Nucleus accumbens (tissue), 56 donors: Measurements from ENCODE around the gene CHST12.

Experiments
- DNase-seq, 56 donors: peaks; one replicate each; lab custom pipeline; 2025; lab: John Stamatoyannopoulos, UW

CHST12 gene

DNA sequence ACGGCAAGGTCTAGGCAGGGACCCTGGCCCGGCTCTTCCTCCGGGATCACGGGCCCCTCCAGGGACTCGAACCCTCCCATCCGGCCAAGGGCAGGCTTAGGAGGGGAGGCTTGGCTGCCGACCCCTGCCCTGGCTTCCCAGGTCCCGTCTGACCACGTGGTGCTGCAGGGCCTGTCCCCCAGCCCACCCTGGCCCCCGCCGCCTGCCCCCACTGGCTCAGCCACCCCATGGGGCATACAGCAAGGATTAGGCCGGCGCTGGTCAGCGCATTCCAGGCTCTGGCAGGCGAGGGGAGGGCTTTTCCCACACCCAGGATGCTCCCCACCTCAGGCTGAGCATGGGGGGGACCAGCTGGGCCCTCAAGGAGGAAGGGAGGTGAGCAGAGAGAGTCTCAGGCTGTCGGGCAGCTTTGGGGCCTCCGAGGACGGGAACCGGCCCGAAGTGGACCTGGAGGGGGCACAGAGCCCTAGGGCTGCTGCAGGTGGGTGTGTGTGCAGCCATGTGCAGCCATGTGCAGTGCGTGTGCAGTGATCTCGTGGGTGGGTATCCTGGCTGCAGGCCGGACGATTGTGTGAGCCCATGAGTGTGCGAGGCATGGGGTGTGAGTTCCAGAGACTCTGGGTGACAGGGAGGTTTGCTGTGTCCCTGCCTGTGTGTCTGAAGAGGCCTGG is 73.5 kb downstream of the CHST12 start:
- DNase-seq, result no peak

DNA sequence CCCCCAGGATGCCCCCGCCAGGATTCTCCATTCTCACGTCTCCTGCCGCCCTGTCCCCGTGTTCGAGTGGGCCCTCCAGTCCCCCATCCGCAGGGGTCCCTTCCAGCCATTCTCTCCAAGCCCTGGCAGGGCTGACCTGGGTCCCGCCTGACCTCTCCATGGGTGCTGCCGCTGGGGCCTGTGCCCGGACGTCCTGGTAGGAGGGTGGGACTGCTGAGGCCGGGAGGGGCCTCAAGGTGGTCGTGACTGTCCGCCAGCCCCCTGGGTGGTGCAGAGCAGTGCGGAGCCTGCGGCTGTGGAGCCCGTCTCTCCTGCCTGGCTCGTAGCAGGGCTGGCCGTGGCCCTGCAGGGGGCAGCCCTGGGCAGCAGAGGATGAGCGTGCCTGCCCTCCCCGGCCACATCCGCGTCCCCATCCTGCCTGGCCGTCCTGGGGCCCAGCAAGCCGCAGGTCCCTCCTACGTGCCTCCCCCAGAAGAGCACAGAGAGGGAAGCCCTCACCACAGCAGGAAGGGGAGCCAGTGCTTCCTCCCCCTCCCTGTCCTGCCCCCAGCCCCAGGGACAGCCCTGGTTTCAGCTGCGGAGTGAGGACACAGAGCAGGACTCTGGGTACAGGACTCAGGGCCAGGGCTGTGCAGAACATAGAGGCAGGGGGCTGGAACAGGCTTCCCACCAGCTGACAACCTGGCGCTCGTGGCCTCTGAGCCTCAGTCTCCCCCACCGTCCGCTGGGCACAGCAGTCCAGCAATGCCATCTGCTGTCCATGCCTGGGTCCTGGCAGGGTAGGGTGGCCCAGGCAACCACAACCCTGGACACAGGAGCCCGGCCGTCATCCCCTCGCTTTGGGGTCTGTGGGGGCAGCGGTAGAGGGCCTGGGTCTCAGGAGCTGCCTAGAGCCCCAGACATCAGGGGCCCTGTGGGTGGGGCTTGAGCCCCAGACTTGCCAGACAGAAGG is 74.3 kb downstream of the CHST12 start:
- peak in 27 of 56 donors; percentile 7 to 73 (median 30) for DNase-seq

DNA sequence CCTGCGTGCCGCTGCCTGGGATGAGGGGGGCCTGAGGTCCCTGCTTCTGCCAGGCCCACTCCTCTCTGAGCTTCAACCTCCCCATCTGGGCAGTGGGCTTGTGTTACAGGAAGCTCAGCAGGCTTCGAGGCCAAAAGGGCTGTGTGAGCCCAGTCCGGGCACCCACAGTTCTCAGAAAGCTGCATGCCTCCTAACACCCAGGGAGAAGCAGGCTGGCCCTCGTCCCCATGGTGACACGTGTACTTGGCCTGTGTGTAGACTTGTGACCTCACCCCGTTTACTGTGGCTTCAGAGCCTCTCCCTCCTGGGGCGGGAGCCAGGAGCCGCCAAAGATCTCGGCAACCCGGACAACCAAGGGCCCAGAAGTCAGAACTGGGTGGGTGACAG is 75.0 kb downstream of the CHST12 start:
- DNase-seq, result peak in 12 of 56 donors; percentile 8 to 46 (median 20)

DNA sequence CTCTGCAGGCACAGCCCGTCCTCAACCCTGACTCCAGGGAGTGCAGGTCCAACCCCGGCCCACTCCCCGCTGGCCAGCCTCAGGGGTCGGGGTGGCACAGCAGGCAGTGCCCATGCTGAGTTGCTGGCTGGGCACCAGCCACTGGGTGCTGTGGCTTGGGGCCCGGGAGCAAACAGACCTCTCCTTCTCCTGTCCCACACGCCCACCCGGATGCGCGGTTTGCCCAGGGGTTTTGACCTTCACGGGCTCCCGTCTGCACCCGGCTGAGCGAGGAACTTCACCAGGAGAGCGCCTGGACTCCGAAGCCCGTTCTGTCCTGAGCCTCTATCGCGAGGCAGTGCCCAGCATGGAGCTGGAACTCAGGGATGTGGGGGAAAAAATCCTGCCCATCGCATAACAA is 75.4 kb downstream of the CHST12 start:
- no peak for DNase-seq

DNA sequence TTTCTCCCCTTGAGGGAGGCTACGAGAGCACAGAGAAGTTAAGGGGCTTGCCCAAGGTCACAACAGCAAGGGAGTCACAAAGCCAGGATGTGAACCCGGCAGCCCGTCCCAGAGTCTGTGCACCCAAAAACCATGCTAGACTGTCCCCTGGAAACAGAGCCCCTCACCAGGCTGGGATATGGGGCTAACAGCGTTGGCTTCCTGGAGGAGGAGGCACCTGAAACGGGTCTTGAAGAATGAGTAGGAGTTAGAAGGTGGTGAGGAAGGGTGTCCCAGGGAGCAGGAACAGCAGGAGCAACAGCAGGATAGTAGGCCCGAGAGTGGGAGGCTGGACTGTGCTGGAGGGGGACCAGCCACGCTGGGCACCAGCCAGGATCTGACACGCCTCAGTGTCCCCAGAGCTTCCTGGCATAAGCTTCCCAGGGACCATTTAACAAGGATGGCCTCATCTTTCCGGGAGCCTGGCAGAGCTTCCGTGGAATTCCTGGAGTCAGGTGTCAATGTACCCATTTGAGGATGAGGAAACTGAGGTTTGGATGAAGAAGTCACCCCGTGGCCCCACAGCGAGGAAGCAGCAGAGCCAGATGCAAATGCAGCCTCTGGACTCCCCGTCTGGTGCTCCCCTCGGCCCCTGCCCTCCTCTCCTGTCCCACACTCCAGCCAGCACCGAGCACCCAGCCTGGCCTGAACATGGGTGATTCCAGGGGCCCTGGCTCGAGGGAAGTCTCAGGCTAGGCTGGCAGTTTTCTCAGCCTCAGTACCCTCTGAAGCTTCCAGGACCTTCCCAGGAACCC is 76.1 kb downstream of the CHST12 start:
- DNase-seq, result no peak

DNA sequence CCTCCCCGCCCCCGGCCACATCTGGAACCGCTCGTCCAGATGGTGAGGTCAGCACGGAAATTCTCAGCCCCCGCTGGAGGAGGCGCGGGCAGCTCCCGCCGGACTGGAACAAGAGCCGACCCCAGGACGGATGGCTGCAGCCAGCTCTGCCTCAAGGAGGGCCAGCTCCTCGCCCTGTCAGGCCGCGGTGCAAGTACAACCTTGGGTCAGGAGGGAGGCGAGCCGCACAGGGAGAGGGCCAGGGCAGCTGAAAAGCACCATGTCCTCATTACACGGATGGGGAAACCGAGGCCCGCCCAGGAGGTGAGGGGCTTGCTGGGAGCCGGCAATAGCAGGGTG is 76.6 kb downstream of the CHST12 start:
- no peak for DNase-seq

DNA sequence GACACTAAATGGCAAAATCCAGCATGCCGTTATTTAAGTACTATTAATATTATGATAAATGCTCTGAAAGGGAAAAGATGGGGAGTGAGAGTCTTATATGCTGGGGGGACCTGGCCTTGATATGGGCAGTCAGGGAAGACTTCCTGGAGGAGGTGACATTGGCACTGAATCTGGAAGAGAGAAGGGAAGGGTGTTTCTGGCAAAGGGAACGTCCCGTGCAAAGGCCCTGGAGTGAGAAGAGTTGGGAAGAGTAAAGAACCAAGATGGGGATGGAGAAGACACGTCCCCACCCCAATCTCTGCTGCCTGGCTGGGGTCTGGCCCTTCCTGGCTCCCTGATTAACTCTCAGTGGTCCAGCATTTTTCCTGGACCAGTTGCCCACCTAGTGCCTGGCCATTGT is 77.8 kb downstream of the CHST12 start:
- no peak for DNase-seq

DNA sequence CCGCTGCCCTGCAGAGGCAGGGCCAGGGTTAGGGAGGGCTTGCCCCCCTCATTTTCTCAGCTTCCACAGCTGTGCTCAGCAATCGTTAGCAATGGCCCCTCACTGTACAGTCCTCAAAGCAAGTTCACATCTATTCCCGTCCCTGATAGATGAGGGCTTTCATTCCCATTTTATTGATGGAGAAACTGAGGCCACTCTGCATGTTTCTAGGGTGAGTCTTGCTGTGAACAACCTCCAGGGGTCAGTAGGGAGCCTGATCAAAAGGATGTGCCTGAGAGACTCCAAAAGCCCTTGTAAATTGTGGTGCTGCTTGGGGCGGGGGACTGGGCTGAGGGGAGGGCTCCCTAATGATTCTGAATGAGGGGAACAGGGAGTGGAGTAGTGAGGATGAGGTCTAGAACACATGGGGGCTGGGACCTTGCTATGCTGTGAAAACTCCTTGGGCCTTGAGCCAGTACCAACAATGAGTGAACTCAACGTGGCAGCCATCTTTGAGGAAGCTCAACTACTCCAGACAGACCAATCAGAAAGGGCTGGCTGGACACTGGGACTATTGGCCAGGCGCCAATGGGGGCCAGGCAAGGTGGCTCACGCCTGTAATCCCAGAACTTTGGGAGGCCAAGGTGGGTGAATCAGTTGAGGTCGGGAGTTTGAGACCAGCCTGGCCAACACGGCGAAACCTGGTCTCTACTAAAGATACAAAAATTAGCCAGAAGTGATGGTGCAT is 79.5 kb downstream of the CHST12 start:
- DNase-seq, result no peak

DNA sequence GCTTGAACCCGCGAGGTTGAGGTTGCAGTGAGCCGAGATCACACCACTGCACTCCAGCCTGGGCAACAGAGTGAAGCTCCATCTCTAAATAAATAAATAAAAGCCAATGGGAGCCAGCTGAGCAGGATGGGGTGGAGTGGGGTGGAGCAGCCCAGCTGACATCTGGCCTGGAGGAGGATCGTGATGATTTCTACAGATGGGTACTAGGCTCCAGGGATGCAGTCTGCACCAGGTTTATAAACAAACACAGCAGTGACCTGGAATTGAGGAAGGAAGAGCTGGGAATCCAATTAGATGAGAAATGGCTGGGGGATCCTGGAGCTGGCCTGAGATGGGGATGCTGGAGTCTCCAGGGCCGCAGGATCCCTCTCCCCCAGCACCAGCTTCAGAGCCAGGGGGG is 80.1 kb downstream of the CHST12 start:
- no peak for DNase-seq

DNA sequence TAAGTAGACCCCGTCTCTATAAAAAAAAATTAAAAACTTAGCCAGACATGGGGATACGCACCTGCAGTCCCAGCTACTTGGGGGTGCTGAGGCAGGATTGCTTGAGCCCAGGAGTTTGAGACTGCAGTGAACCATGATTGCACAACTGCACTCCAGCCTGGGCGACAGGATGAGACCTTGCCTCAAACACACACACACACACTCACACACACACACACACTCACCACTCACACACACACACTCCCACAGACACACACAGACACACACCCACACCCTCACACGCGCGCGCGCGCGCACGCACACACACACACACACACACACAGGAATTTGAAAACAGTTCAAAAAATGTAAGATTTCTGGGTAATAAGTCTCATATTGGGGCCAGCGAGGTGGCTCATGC is 81.5 kb downstream of the CHST12 start:
- DNase-seq, result no peak

DNA sequence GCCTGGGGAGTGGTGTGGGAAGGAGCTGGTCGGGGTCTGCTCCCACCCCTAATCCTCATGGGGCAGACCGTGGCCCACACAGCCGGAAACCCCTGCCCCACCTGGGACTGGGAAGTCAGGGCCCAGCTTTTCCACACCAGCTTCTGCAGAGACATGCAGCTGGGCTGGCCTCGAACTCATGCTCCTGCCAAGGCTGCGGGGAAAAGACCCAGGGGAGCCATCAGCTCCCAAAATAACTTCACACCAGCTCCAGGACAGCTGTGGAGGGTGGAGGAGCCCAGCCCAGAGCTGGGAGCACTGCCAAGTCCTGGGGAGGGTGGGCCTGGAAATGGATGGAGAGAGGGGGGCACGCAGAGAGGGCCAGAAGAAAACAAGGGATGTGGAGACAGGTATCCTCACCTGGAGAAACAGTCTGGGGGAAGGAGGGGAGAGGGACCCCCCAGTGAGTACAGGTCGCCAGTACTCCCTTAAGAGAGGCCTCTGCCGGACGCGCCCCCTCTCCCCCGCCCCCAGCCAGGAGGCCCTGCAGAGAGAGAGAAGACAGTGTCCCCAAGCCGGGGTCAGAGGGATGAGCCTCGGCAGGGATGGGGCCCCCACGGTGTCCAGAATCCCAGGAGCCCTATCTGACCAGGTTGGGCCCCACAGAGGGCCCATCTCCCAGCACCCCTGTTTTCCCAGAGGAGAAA is 84.3 kb downstream of the CHST12 start:
- no peak for DNase-seq

DNA sequence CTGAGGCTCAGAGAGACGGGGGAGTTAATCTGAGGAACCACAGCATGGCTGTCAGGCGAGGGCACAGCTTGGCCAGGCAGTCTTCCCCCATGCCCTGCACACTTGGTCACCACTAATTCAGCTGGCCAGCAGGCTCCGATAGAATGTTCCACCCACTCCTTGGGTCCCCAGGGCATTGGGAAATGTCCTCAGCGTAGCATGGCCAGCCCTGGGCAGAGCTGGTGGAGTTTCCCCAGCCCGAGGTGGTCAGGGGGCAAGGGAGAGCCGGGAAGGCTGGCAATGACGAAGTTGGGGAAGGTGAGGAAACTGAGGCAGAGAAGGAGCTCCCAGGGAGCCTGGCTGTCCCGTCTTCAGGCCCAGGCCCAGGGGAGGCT is 84.8 kb downstream of the CHST12 start:
- DNase-seq, result no peak

DNA sequence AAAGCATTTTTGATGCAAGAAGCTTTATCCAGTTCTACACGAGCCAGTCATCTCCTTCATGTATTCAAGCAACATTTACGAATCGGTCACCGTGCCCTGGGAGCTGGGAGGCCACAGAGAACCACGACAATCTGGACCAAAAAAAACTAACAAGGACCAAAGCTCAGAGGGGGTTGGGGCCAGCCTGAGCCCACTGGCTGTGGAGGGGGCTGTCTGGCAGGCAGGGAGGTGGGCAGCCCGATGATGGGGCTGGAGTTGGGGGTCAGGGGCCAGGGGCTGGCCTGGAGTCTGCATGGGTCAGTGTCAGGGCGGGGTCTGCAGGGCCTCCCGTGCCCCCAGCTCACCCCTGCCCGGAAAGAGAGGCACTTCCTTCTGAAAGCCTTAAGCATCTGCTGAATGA is 85.3 kb downstream of the CHST12 start:
- no peak for DNase-seq

DNA sequence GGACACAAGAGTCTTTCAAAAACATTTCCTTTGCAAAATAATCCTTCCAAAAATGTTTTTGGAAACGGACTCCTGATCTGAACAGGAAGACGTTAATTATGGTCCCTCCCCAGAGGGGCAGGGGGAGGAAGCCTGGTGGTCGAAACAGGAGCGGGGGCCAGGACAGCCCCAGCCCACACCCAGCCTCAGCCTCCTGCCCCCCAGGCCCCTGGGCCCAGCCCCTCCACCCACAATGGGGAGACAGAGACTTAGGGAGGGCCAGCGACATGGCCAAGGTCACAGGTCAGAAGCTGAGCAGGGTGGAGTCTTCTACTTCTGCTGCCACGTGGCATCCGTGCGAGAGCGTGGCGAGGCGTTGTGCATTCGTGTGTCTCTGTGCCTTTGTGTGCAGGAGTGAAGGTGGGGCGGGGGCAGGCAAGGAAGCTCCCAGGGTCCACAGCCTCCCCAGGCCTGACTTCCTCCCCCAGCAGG is 86.8 kb downstream of the CHST12 start:
- no peak for DNase-seq

DNA sequence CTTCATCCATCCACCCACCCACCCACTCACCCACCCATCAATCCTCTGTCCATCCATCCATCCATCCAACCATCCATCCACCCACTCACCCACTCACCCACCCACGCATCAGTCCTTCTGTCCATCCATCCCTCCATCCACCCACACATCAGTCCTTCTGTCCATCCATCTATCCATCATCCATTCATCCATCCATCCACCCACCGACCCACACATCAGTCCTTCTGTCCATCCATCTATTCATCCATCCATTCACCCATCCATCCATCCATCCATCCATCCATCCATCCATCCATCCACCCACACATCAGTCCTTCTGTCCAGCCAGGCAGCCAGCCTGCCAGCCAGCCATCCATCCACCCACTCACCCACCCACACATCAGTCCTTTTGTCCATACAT is 88.6 kb downstream of the CHST12 start:
- DNase-seq, result no peak

DNA sequence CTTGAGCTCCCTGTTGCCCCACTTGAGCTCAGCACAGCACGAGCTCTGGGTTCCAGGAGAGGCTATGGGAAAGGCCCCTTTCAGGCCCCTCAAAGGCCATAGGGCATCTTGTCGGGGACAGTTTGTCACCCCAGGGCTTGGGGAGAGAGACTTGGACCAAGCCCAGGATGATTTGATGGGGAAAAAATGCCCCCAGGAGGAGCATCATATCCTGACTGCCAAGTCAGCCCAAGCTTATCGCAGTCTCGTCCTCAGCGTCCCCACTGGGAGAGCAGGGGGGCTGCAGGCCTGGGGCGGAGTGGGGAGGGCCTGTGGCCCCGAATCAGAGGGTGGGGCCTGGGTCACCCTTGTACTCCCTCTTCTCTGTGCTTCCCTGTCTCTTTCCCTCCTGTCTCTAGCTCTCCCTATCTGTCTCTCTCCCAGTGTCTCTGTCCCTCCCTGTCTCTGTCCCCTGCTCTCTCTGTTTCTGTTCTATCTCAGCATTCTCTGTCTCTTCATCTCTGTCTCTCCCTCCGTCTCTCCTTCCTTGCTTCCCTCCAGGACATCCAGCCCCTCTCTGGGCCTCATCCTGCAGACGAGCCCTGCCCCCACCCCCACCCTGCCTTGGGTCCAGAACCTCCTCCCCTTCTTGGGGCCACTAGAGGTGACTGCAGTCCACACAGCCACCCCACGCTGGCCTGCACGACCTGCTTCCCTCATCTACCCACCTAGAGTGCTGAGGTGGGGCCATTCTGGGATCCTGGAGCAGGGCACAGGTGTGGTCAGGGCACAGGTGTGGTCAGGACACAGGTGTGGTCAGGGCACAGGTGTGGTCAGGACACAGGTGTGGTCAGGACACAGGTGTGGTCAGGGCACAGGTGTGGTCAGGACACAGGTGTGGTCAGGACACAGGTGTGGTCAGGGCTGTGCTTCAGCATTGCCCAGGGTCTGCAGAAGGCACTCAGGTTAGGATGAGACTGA is 90.1 kb downstream of the CHST12 start:
- DNase-seq, result no peak

DNA sequence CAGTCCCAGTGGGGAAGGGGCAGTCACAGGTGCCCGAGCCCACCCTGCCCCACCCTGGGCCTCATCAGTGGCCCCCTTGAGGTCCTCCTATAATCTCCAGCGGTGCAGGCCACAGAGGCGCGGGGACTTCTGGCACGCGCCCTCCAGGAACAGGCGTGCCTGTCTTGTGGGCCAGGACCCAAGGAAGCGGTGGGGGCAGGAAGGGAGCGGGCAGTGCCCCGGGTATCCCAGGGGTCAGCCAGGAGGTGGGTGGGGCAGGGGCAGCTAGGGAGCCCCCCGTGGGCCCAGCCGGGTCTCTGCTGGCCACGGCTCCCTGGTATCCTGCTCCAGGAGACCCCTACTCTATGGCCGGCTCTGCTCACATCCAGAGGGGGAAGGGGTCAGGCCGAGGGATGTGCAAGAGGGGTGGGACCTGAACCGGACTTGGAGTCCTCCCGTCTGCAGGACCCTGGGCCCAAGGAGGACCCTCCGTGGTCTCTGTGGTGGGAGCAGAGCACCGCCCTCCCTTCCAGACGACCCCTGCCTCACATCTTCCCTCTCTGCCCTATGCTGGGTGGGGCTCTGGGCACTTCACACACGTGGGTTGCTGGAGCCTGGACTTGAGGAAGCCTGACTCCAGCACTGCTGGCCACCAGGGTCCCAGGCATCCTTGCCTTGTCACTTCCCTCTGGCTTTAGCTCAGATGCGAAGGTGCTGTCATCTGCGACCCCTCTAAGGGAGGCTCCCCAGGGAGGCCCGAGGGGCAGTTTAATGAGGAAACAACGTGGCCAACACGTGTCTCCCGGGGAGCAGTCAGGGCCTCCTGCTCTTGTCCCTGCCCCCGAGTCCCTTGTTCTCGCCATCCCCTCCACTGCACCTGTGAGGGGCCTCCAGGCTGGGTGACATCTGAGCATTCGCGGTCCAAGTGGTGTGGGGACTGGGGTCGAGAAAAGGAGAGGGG is 91.0 kb downstream of the CHST12 start:
- DNase-seq, result no peak
